ENCODE results near the gene PTGES2. TPM values are rescaled to one million over a fixed set of nuclear protein-coding genes. Genes with fewer than 3 reads are reported as not detected.

The PTGES2 gene
- total and polyA plus RNA-seq, 2 of the 13 experiments (the other 11 are each of a cell fraction or from before 2014, with no cell fraction given) = 63.7 to 79.8 TPM

DNA sequence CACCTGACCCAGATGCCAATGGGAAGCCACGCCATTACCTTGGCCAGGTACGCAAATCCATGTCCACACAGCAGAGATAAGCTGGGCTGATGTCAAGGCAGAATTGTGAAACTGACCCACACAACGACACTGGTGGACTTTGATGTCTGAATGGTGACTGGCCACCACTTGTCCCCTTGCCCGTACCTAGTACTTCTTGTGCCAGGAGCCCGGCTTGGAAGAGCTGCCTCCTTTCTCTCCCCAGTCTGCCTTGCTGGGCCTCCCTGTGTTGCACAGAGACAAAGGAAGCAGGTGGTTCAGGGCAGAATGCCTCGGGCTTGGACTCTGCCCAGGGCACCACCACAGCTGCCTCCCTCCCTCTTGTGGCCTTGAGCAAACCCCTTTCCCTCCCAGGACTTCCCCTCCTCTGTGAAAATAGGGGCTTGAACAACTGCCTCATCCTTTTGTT is 23.3 kb downstream of the PTGES2 start (continued):
- TF ChIP-seq, protein P1, sequence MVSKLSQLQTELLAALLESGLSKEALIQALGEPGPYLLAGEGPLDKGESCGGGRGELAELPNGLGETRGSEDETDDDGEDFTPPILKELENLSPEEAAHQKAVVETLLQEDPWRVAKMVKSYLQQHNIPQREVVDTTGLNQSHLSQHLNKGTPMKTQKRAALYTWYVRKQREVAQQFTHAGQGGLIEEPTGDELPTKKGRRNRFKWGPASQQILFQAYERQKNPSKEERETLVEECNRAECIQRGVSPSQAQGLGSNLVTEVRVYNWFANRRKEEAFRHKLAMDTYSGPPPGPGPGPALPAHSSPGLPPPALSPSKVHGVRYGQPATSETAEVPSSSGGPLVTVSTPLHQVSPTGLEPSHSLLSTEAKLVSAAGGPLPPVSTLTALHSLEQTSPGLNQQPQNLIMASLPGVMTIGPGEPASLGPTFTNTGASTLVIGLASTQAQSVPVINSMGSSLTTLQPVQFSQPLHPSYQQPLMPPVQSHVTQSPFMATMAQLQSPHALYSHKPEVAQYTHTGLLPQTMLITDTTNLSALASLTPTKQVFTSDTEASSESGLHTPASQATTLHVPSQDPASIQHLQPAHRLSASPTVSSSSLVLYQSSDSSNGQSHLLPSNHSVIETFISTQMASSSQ (IDR thresholded peaks at IDR 0.05; ENCODE audit: low read depth) = no peak
- TF ChIP-seq, protein P1 (CRISPR knock-in tag; IDR thresholded peaks at IDR 0.05; ENCODE audit: borderline replicate concordance) = peak; percentile 50; the same call in 1 of the 2 replicates
- no peak for TF ChIP-seq SYNCRIP (IDR thresholded peaks at IDR 0.05; ENCODE audit: insufficient read depth, low read depth, low read length)
- TF ChIP-seq ZNF430 (CRISPR knock-in tag; IDR thresholded peaks at IDR 0.05) = peak; percentile 45; the same call in 1 of the 2 replicates
- TF ChIP-seq ZNF451 (CRISPR knock-in tag; IDR thresholded peaks at IDR 0.05) = no peak
- TF ChIP-seq, protein P2, sequence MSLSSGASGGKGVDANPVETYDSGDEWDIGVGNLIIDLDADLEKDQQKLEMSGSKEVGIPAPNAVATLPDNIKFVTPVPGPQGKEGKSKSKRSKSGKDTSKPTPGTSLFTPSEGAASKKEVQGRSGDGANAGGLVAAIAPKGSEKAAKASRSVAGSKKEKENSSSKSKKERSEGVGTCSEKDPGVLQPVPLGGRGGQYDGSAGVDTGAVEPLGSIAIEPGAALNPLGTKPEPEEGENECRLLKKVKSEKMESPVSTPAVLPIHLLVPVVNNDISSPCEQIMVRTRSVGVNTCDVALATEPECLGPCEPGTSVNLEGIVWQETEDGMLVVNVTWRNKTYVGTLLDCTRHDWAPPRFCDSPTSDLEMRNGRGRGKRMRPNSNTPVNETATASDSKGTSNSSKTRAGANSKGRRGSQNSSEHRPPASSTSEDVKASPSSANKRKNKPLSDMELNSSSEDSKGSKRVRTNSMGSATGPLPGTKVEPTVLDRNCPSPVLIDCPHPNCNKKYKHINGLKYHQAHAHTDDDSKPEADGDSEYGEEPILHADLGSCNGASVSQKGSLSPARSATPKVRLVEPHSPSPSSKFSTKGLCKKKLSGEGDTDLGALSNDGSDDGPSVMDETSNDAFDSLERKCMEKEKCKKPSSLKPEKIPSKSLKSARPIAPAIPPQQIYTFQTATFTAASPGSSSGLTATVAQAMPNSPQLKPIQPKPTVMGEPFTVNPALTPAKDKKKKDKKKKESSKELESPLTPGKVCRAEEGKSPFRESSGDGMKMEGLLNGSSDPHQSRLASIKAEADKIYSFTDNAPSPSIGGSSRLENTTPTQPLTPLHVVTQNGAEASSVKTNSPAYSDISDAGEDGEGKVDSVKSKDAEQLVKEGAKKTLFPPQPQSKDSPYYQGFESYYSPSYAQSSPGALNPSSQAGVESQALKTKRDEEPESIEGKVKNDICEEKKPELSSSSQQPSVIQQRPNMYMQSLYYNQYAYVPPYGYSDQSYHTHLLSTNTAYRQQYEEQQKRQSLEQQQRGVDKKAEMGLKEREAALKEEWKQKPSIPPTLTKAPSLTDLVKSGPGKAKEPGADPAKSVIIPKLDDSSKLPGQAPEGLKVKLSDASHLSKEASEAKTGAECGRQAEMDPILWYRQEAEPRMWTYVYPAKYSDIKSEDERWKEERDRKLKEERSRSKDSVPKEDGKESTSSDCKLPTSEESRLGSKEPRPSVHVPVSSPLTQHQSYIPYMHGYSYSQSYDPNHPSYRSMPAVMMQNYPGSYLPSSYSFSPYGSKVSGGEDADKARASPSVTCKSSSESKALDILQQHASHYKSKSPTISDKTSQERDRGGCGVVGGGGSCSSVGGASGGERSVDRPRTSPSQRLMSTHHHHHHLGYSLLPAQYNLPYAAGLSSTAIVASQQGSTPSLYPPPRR (CRISPR knock-in tag; IDR thresholded peaks at IDR 0.05; ENCODE audit: borderline replicate concordance) = peak; percentile 80; the same call in 1 of the 2 replicates
- peak; percentile 85 for TF ChIP-seq ETV5 (CRISPR knock-in tag; IDR thresholded peaks at IDR 0.05; ENCODE audit: borderline replicate concordance)
- TF ChIP-seq GABPB1 (CRISPR knock-in tag; IDR thresholded peaks at IDR 0.05) = peak; percentile 48
- peak; percentile 76; the same call in 1 of the 2 replicates for TF ChIP-seq HNF4G (IDR thresholded peaks at IDR 0.05; ENCODE audit: borderline replicate concordance, low read depth, low read length)
- TF ChIP-seq HNF4G (CRISPR knock-in tag; IDR thresholded peaks at IDR 0.05; ENCODE audit: borderline replicate concordance, low read depth) = peak; percentile 88; the same call in 1 of the 2 replicates
- peak; percentile 73 for TF ChIP-seq KDM1A (CRISPR knock-in tag; IDR thresholded peaks at IDR 0.05)
- TF ChIP-seq PPARG (CRISPR knock-in tag; conservative IDR thresholded peaks at IDR 0.05) = peak; percentile 92
- TF ChIP-seq FOXK1 (CRISPR knock-in tag; IDR thresholded peaks at IDR 0.05; ENCODE audit: borderline replicate concordance, low read depth) = peak; percentile 28; the same call in 1 of the 2 replicates
- TF ChIP-seq, protein P3, sequence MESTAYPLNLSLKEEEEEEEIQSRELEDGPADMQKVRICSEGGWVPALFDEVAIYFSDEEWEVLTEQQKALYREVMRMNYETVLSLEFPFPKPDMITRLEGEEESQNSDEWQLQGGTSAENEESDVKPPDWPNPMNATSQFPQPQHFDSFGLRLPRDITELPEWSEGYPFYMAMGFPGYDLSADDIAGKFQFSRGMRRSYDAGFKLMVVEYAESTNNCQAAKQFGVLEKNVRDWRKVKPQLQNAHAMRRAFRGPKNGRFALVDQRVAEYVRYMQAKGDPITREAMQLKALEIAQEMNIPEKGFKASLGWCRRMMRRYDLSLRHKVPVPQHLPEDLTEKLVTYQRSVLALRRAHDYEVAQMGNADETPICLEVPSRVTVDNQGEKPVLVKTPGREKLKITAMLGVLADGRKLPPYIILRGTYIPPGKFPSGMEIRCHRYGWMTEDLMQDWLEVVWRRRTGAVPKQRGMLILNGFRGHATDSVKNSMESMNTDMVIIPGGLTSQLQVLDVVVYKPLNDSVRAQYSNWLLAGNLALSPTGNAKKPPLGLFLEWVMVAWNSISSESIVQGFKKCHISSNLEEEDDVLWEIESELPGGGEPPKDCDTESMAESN (CRISPR knock-in tag; conservative IDR thresholded peaks at IDR 0.05) = peak; percentile 64; the same call in 1 of the 2 replicates
- no peak for TF ChIP-seq ZNF558 (CRISPR knock-in tag; IDR thresholded peaks at IDR 0.05; ENCODE audit: borderline replicate concordance)
- TF ChIP-seq ZNF792 (CRISPR knock-in tag; IDR thresholded peaks at IDR 0.05) = peak; percentile 92
- TF ChIP-seq YEATS4 (CRISPR knock-in tag; IDR thresholded peaks at IDR 0.05; ENCODE audit: borderline replicate concordance) = peak; percentile 75; the same call in 1 of the 2 replicates
- TF ChIP-seq ZSCAN25 (CRISPR knock-in tag; IDR thresholded peaks at IDR 0.05) = no peak
- no peak for TF ChIP-seq SP1 (IDR thresholded peaks at IDR 0.05)
- TF ChIP-seq SP1 (CRISPR knock-in tag; IDR thresholded peaks at IDR 0.05) = no peak
- TF ChIP-seq ZNF329 (CRISPR knock-in tag; IDR thresholded peaks at IDR 0.05; ENCODE audit: low read depth) = 0 out of 2 replicates have a peak, but pooled peaks have one; percentile 25
